GM18909 (cell line): ENCODE measurements around the gene TOGARAM1.
A peak's percentile ranks its signal among the peaks of the same experiment; 100 is the strongest.

ENCODE experiments used
- ATAC-seq: cut with Tn5 transposase; IDR thresholded peaks from one replicate; pipeline ENCODE4 v1.9.1; 2021; ENCODE audit warnings: mild to moderate bottlenecking; ENCODE audit not compliant: unreplicated experiment, poor library complexity

The TOGARAM1 gene, protein sequence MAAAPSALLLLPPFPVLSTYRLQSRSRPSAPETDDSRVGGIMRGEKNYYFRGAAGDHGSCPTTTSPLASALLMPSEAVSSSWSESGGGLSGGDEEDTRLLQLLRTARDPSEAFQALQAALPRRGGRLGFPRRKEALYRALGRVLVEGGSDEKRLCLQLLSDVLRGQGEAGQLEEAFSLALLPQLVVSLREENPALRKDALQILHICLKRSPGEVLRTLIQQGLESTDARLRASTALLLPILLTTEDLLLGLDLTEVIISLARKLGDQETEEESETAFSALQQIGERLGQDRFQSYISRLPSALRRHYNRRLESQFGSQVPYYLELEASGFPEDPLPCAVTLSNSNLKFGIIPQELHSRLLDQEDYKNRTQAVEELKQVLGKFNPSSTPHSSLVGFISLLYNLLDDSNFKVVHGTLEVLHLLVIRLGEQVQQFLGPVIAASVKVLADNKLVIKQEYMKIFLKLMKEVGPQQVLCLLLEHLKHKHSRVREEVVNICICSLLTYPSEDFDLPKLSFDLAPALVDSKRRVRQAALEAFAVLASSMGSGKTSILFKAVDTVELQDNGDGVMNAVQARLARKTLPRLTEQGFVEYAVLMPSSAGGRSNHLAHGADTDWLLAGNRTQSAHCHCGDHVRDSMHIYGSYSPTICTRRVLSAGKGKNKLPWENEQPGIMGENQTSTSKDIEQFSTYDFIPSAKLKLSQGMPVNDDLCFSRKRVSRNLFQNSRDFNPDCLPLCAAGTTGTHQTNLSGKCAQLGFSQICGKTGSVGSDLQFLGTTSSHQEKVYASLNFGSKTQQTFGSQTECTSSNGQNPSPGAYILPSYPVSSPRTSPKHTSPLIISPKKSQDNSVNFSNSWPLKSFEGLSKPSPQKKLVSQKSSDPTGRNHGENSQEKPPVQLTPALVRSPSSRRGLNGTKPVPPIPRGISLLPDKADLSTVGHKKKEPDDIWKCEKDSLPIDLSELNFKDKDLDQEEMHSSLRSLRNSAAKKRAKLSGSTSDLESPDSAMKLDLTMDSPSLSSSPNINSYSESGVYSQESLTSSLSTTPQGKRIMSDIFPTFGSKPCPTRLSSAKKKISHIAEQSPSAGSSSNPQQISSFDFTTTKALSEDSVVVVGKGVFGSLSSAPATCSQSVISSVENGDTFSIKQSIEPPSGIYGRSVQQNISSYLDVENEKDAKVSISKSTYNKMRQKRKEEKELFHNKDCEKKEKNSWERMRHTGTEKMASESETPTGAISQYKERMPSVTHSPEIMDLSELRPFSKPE (N-terminal part only)

DNA sequence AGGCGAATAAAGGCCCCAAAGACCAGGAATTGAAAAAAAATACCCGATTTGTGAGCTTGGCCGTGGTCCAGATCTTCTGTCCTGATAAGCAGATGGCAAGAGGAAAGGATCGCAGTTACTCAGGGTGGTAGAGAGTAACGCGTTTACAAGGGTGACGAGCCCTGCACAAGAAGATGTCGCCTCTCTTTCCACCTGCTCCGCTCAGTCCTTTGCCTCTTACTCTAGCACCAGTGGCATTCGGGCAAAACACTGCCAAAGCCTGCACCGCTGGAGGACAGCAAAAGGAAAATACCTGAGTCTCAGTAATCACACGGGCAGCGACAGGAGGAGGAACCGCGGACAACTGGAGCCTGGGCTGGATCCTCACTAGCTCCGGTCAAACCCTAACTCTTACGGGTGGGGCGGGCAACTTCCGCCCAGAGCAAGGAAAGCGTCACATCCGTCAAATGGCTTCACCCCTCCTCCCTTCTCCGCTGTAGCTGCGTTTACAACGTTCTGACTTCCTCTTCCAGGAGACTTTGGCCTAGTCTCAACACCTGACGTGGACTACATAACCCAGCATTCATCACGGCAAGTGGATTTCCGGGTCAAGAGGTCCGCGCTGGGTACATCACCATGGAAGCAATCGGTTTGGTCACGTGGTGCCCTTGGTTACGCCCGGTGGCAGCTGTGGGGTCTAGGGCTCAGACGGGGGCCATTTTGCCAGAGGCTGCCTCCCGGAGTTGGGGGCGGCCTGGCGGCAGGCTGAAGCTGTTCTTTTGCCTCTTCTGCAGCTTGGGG, at the start of gene TOGARAM1, which contains the start of gene KLHL28:
TOGARAM1 (plus strand) TSS at position 637 of the 780 bp plus-strand sequence. CDS start 232 bp downstream, outside the sequence.
KLHL28 (minus strand) TSS at position 394 of the 780 bp plus-strand sequence. CDS start 16,019 bp downstream, outside the sequence.
- peak; percentile 94 for ATAC-seq

DNA sequence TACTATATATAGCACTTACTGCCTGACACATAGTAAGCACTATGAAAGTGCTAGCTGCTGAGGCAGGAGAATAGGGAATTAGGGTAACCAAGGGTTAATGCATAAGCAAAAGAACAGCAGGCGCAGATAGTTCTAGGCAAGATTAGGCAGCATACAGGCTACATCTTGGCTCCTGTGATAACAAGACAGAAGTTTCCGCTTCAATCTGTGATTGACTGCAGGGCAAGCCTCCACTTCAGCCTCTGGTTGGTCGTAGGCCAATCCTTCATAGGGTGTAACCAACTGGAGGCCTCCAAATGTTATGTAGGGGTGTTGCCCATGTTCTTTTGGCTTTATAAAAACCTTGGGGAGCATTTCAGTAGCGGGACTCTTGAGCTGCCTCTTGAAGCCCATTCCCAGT, 47.1 kb upstream of the TOGARAM1 start:
- ATAC-seq: no peak

DNA sequence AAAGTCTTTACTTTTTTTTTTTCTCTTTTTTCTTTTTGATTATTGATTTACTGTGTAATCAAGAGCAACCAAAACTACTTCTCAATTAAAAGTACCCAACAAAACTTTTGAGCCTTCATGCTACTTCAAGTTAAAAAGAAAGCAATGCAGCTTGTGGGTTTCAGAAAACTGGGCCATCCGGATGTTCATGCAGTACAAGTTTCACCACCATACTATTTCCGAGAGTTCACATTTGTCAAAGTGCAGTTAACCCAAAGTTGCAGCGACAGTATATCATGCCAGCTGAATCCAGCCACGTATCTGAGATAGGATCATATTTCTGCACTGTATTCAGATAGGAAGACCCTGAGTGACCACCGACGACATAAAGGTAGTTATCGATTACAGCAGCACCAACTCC, 33.2 kb upstream of the TOGARAM1 start:
- no peak for ATAC-seq

DNA sequence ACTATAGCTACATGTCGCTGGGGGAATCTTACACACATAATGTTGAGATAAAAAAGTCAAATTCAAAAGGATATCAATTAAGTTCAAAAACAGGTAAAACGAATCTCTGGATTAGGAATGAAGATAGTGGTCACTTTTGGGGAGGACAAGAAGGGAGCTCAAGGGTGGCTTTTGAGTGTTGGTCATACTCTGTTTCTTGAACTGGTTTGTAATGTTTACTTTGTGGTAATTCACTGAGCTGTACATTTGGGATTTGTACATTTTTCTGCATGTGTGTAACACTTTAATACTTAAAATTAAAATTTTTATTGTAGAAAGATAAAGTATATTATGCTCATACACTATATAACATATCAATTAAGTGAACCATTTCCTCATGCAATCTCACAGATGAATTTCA, 26.8 kb upstream of the TOGARAM1 start:
- ATAC-seq: no peak

DNA sequence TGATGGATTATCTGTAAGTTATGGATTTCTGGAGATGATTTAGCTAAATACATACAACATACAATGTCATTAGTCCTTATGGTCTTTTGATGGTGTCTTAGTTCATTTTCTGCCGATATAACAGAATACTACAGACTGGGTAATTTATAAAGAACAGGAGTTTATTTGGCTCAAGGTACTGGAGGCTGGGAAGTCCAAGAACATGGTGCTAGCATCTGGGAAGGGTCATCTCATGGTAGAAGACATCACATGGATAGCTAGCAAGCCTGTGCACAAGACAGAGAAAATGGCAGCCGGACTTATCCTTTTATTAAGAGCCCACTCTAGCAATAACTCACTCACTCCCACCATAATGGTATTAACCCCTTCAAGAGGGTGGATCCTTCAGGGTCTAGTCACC, 24.4 kb upstream of the TOGARAM1 start:
- no peak for ATAC-seq

DNA sequence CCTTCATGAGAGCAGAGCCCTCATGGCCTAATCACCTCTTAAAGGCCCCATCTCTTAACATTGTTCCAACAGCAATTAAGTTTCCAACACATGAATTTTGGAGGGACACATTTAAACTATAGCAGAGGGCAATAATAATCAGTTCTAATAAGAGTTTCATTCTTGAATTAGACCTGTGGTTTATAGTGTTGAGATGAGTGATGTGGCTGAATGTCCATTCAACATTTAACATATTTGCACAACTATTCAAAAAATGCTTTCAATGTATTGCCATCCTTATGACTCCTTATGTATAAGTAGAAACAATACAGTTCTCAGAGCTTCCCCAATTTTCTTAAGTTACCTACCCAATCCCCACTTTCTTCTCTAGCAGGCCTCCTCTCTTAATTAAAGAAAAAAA, 21.8 kb upstream of the TOGARAM1 start:
- ATAC-seq: no peak

DNA sequence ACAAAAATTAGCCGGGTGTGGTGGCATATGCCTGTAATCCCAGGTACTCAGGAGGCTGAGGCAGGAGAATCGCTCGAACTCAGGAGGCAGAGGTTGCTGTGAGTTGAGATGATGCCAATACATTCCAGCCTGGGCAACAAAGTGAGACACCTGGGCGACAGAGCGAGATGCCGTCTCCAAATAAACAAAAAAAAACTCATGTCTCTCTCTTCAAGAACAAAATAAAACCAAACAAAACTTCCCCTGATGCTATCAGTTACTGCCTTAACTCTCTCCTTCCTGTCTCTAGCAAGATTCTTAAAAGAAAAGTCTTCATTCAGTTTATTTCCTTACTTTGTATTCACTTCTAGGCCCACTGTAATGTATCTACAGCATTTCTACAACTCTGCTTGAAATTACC, 21.0 kb upstream of the TOGARAM1 start:
- ATAC-seq: no peak

DNA sequence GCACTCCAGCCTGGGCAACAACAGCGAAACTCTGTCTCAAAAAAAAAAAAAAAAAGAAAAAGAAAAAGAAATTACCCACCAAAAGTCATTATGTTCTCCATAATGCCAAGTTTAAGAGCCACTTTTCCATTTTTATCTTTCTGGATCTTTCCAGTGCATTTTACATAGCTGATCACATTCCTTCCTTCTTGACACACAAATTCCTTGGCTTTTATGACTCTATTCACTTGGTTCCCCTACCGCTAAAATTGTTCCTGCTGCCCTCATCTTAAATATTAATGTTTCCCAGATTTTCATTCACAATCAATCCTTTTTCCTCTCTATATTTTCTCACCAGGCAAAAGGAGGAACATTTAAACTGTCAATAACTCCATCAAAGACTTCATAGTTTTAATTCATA, 20.4 kb upstream of the TOGARAM1 start:
- ATAC-seq: no peak

DNA sequence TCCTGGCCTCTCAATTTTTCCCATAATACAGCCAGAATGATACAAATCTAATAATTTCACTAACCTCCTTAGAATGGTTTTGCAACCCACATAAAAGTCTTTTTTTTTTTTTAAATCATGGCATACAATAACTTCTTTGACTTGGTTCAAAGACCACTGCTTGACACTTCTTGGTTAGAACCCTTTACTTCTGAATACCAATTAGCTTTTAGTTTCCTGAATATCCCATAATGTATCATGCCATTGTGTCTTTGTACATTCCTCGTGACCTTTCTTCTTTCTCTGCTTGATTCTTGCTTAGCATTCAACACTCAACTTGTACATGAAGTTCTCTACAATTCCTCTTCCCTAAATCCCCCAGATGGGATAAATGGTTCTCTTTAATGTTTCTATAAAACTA, 19.6 kb upstream of the TOGARAM1 start:
- ATAC-seq: no peak

DNA sequence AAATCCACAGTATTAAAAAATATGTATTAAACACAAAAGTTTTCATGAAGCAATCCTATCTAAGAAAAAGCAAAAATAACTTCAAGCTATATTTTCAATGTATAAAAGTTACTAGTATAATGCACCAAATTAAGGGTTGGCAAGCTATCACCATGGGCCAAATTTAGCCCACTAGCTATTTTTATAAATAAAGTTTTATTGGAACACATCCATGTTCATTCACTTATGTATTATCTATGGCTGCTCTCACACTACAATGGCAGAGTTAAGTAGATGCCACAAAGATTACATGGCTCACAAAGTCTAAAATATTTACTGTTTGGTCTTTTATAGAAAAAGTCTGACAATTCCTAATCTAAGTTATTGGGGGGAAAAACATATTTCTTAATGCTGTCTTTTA, 17.9 kb upstream of the TOGARAM1 start:
- no peak for ATAC-seq

DNA sequence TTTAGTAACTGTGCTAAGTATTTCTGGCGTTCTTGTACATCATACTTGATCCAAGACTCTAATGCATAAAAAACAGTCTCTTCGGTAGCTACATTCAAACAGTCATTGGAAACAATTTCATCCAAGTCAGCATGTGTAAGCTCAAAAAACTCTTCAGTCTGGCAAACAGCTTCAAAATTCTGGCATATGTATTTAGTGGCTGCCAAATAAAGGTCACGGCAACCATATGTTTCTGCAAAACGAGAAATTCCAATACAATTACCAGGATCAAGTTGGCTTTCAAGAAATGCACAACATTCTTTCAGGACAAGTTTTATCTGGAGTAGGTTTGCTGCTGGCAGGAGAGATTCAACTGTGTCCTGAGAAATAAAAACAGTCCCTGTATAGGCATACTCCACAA, 16.7 kb upstream of the TOGARAM1 start:
- no peak for ATAC-seq

DNA sequence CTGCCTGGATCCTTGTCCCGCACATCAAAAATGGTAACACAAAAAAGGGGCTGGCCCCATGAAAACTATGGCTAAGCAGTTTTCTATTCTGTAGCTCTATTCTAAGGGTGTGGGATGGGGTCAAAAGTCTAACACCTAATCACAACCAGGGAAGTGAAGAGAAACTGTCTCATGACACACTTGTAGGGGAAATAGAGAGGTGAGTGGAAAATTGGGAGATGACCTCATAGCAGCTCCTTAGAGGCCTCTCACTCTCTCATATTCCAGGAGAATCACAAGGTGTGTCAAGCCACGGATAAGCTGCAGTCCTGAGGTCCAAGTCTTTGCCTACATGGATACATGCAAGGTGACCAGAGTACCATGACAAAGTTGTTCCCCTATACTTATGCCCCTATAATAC, 10.9 kb upstream of the TOGARAM1 start:
- ATAC-seq: no peak

DNA sequence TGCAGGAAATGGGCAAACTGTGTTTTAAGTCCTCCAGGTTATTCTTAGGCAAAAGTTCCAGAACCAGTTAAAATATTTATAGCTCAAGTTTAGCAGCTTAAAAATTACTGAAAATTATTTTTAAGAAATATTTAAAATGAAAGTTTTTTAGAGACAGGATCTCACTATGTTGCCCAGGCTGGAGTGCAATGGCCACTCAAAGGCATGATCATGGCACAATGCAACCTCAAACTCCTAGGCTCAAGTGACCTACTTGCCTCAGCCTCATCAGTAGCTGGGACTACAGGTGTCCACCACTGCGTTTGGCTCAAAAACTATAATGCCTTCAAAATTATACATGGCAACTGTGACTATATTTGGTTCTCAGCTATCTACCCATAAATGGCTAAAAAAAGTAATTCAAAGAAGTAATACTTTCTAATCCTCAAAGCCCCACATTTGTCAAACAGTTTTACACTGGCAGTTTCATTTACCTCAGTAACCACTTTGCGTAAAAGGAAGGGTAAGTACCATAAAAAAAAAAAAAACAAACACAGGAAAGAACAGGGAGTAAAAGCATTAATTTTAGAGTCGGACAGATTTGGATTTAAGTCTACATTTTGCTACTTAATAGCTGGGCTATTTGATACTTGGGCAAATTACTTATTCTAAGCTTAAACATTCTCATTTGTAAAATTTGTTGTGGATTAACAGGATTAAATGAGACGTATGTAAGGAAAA, 9.4 kb upstream of the TOGARAM1 start:
- ATAC-seq: no peak

DNA sequence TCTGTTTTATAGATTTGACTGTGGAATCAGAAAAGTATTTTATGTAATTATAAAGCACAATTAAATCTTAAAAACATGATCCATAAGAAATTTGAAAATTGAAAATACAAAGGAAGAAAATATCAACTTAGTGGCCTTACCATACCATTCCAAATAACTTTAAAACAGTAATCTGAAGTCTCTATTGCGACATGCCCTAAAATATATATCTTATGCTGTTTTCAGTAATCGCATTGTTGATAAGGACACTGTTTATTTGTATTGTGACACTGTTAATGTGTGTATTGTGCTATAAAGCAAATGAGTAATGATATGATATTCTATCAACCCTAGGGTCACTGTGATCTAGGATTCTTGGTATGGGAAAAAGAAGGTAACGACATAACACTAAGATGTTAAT, 7.2 kb upstream of the TOGARAM1 start:
- ATAC-seq: no peak

DNA sequence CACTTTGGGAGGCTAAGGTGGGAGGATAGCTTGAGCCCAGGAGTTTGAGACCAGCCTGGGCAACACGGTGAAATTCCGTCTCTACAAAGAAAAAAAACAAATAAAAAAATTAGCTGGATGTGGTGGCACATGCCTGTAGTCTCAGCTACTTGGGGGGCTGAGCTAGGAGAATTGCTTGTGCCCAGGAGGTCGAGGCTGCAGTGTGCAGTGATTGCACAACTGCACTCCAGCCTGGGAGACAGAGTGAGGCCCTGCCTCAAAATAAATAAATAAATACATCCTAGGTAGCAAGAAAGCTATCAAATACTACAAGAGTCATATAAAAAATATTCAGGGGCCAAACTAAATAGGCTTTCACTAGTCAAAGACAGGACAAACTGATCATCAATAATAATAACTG, 6.5 kb upstream of the TOGARAM1 start:
- ATAC-seq: no peak

DNA sequence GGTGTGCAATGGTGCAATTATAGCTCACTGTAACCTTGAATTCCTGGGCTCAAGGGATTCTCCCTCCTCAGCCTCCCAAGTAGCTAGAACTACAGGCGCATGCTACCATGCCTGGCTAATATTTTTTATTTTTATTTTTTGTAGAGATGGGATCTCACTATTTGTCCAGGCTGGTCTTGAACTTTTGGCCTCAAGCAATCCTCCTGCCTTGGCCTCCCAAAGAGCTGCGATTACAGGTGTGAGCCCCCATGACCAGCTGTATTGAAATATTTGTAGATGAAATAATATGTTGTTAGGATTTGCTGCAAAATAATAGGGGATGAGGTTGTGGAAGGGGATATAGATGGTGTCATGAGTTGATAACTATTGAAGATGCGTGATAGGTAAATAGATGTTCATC, 5.1 kb upstream of the TOGARAM1 start:
- ATAC-seq: no peak

DNA sequence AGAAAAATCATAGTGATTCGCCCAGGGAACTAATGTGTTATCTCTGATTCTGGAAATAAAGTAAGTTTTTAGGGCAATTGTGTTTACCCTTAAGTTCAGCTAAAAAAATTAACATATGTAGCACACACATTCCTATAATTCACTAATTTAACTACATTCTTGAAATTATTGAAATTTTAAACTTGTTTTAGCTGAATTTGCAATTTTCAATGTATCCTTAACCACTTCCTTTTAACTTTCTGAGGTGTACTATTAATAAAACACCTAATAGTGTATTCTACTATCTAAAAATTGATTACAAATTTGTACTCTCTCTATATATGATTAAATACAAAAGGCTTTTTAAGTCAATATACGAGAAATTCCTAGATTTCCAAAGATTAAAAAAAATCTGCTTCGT, 2.5 kb upstream of the TOGARAM1 start:
- ATAC-seq: no peak

DNA sequence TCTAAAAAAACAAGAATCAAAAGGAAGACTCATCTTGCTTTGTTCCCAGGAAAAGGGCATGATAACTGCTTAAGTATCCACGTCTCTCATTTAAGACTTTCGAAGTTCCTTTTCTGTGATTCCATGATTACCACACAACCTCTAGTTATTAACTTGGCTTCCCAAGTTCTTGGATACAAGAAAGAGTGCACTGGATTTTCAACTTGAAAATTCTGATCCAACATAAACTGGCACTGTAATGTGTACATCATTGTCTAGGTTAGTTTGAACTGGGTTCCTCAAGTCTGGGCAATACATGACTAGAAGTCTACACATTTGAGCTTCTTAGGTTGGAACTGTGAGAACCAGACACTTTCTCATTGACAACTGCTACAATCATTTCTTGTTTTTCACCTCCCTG, 1.8 kb upstream of the TOGARAM1 start:
- ATAC-seq: no peak

DNA sequence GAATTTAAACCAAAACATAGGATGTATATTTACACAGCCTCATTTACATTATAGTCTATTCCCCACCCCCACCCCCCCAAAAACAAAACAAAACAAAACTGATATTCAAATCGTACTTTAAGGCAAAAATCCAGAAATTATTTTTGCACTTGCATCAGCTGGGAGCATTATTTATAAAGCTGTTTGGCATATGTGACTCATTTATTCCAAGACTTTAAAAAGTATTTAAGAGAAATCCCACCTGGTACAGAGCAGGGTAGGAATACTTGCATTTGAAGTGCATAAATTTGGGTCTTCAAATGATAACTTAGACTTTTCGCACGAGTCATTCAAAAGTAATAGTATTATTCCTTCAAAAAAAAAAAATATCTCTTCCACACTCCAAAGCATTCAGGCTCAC, 1.3 kb upstream of the TOGARAM1 start:
- no peak for ATAC-seq
